IMR-90 (cell line): ENCODE measurements around the gene RAD51B. TPM values are rescaled to one million over a fixed set of nuclear protein-coding genes. Genes with fewer than 3 reads are reported as not detected.
A peak's percentile ranks its signal among the peaks of the same experiment; 100 is the strongest.

Experiments
- ATAC-seq: fragments of 200-7000 bp; cut with Tn5 transposase; 2 replicates; pipeline ENCODE4 v1.9.1; 2020; ENCODE audit warnings: low read depth, mild to moderate bottlenecking, moderate library complexity
- BruUV-seq: library from RNA; stranded (reverse); fragments of 400-500 nt; replicated peaks from 2 replicates; lab custom pipeline; 2021; lab: Mats Ljungman, UMichigan
- CTCF ChIA-PET: fragments of 300-600 bp; formaldehyde crosslinking; extraction: SDS; loops from one replicate; lab custom pipeline; 2021; ENCODE audit warnings: antibody characterized with exemption; lab: Yijun Ruan, JAX
- POLR2A ChIA-PET: fragments of 300-600 bp; sonication (Branson Sonifier 250); formaldehyde crosslinking; loops from one replicate; lab custom pipeline; 2022; ENCODE audit warnings: antibody characterized with exemption; ENCODE audit not compliant: unreplicated experiment; lab: Charles Lee
- DNase-seq: peaks from one replicate; pipeline ENCODE4 v3.0.0; 2013
- H2AFZ ChIP-seq: replicated peaks from 2 replicates; pipeline ENCODE3; 2013; ENCODE audit warnings: low read length, mild to moderate bottlenecking; ENCODE audit not compliant: poor library complexity
- H2AK5ac ChIP-seq: 2 replicates; pipeline ENCODE4 v1.6.1; 2013; ENCODE audit warnings: low read depth, low read length, inconsistent platforms
- H2AK9ac ChIP-seq: replicated peaks from 2 replicates; pipeline ENCODE3; 2013; ENCODE audit warnings: mild to moderate bottlenecking, low read depth, low read length, moderate library complexity; ENCODE audit not compliant: poor library complexity
- H2BK120ac ChIP-seq: 2 replicates; pipeline ENCODE4 v1.6.1; 2013; ENCODE audit warnings: low read depth, low read length, inconsistent platforms
- H2BK15ac ChIP-seq: 3 replicates; pipeline ENCODE4 v1.6.1; 2013; ENCODE audit warnings: low read depth, low read length, inconsistent platforms
- H2BK20ac ChIP-seq: 2 replicates; pipeline ENCODE4 v1.6.1; 2013; ENCODE audit warnings: low read depth, mild to moderate bottlenecking, inconsistent platforms, low read length, moderate library complexity
- H2BK5ac ChIP-seq: 2 replicates; pipeline ENCODE4 v1.6.1; 2013; ENCODE audit warnings: mild to moderate bottlenecking, low read depth, low read length, inconsistent platforms; ENCODE audit not compliant: poor library complexity, severe bottlenecking
- H3K14ac ChIP-seq: replicated peaks from 2 replicates; pipeline ENCODE4 v1.6.1; 2013; ENCODE audit warnings: low read depth, low read length, inconsistent platforms
- H3K18ac ChIP-seq: 2 replicates; pipeline ENCODE4 v1.6.1; 2013; ENCODE audit warnings: low read depth, low read length, control low read depth
- H3K23ac ChIP-seq: 2 replicates; pipeline ENCODE4 v1.6.1; 2013; ENCODE audit warnings: low read depth, low read length, inconsistent platforms
- H3K27ac ChIP-seq: 2 replicates; pipeline ENCODE4 v1.5.1; 2013; ENCODE audit warnings: mild to moderate bottlenecking, control low read depth, low read length; ENCODE audit not compliant: insufficient read depth
- H3K27me3 ChIP-seq: 2 replicates; pipeline ENCODE4 v1.6.1; 2013; ENCODE audit warnings: low read length; ENCODE audit not compliant: control insufficient read depth, insufficient read depth
- H3K36me3 ChIP-seq: 2 replicates; pipeline ENCODE4 v1.6.1; 2013; ENCODE audit warnings: low read length, mixed read lengths; ENCODE audit not compliant: control insufficient read depth, insufficient read depth
- H3K4ac ChIP-seq: 2 replicates; pipeline ENCODE4 v1.6.1; 2013; ENCODE audit warnings: low read depth, low read length, inconsistent platforms
- H3K4me1 ChIP-seq: 2 replicates; pipeline ENCODE4 v1.6.1; 2013; ENCODE audit warnings: low read length, mixed read lengths; ENCODE audit not compliant: control insufficient read depth, insufficient read depth
- H3K4me2 ChIP-seq: 2 replicates; pipeline ENCODE4 v1.6.1; 2013; ENCODE audit warnings: low read depth, mild to moderate bottlenecking, control low read depth, low read length, moderate library complexity
- H3K4me3 ChIP-seq: 2 replicates; pipeline ENCODE4 v1.5.1; 2013; ENCODE audit warnings: low read depth, mild to moderate bottlenecking, control low read depth, low read length, moderate library complexity; ENCODE audit not compliant: insufficient read depth
- H3K56ac ChIP-seq: 2 replicates; pipeline ENCODE4 v1.6.1; 2013; ENCODE audit warnings: low read length, inconsistent platforms; ENCODE audit not compliant: insufficient read depth; ENCODE audit errors: extremely low read depth
- H3K79me1 ChIP-seq, 2 experiments: 2 replicates each; pipeline ENCODE4 v1.6.1; 2013; ENCODE audit warnings: low read length in 2 of 2, inconsistent platforms in 1 of 2, low read depth in 1 of 2
- H3K9ac ChIP-seq: 2 replicates; pipeline ENCODE4 v1.6.1; 2013; ENCODE audit warnings: low read depth, low read length, control low read depth
- H3K9me1 ChIP-seq: 2 replicates; pipeline ENCODE4 v1.6.1; 2013; ENCODE audit warnings: low read length, inconsistent platforms; ENCODE audit not compliant: insufficient read depth
- H3K9me3 ChIP-seq: 2 replicates; pipeline ENCODE4 v1.6.1; 2013; ENCODE audit warnings: low read length; ENCODE audit not compliant: control insufficient read depth, insufficient read depth
- H4K20me1 ChIP-seq: 2 replicates; pipeline ENCODE4 v1.6.1; 2013; ENCODE audit warnings: low read length, inconsistent platforms; ENCODE audit not compliant: insufficient read depth
- H4K5ac ChIP-seq: 2 replicates; pipeline ENCODE4 v1.6.1; 2013; ENCODE audit warnings: mild to moderate bottlenecking, low read depth, low read length, control low read depth
- H4K8ac ChIP-seq, 2 experiments: 2 replicates each; pipeline ENCODE4 v1.6.1; 2013; ENCODE audit warnings: low read depth in 2 of 2, low read length in 2 of 2, control low read depth in 1 of 2, inconsistent platforms in 1 of 2
- H4K91ac ChIP-seq: 2 replicates; pipeline ENCODE4 v1.6.1; 2013; ENCODE audit warnings: low read depth, low read length, inconsistent platforms; ENCODE audit not compliant: insufficient read depth
- BHLHE40 ChIP-seq: fragments of 150-350 bp; IDR thresholded peaks from 2 replicates; pipeline ENCODE4 v1.6.1; 2016; ENCODE audit warnings: mild to moderate bottlenecking, low read depth, low read length
- CEBPB ChIP-seq: IDR thresholded peaks from 2 replicates; pipeline ENCODE4 v1.6.1; 2012; ENCODE audit warnings: low read depth, low read length, improper control_type of control experiment
- CHD1 ChIP-seq: IDR thresholded peaks from 2 replicates; pipeline ENCODE4 v1.6.1; 2012; ENCODE audit warnings: low read depth, low read length, improper control_type of control experiment
- FOS ChIP-seq: fragments of 150-350 bp; IDR thresholded peaks from 2 replicates; pipeline ENCODE4 v1.6.1; 2016; ENCODE audit warnings: low read depth, low read length
- RFX5 ChIP-seq: IDR thresholded peaks from 2 replicates; pipeline ENCODE4 v1.8.0; 2012; ENCODE audit warnings: low read depth, mild to moderate bottlenecking, low read length, moderate library complexity
- WGBS, 2 experiments: methylation state at CpG; one replicate each; pipeline versions ENCODE4 v1.1.5 to v1.1.7; 2013; ENCODE audit warnings: missing lambda C conversion rate in 2 of 2; ENCODE audit not compliant: insufficient read length in 1 of 2; ENCODE audit errors: extremely low coverage in 2 of 2; 5-methylcytosine and 5-hydroxymethylcytosine counted together
- dilution Hi-C: fragments of 300-500 bp; cut with HindIII; formaldehyde crosslinking; loops from one replicate; pipeline ENCODE4 v1.14.3; 2018; ENCODE audit warnings: low sequenced_read_pairs; ENCODE audit not compliant: unreplicated experiment
- in situ Hi-C: fragments of 300-500 bp; cut with MboI; formaldehyde crosslinking; loops from 3 replicates; pipeline ENCODE4 v1.14.3; 2019; ENCODE audit warnings: low sequenced_read_pairs, inconsistent platforms, mixed read lengths
- intact Hi-C: fragments of 100-400 bp; cut with micrococcal nuclease; formaldehyde crosslinking; loops from 2 replicates; pipeline ENCODE4 v1.10.0; 2022
- polyA plus RNA-seq, 3 experiments: library from polyadenylated mRNA; depleted of rRNA; stranded (reverse); fragments of >200 nt; gene quantifications; 2 replicates each; pipeline ENCODE4 v1.2.3, GENCODE V29; 2012; ENCODE audit warnings: low replicate concordance in 1 of 3
- total RNA-seq: library from RNA; depleted of rRNA; stranded (reverse); fragments of >200 nt; gene quantifications from 2 replicates; pipeline ENCODE4 v1.2.3, GENCODE V29; 2012

The RAD51B gene
- total and polyA plus RNA-seq, 2 of the 4 experiments (the other 2 are of a cell fraction) = 5.1 to 18.8 TPM

- Histone ChIP-seq H2BK120ac (peak overlapping the region; percentile 61; the same call in 1 of the 2 replicates), H4K20me1 (no peaks in the 10 kb centered on the region), H3K4me2 (no peak overlapping the region), H2AK9ac (no peak overlapping the region), H2BK20ac (peak overlapping the region; percentile 59; the same call in 1 of the 2 replicates), H3K18ac (no peak overlapping the region), H3K23ac (no peak overlapping the region), H2AK5ac (peak overlapping the region; percentile 79; the same call in 1 of the 2 replicates), H4K5ac (no peak overlapping the region), H4K8ac (no peak overlapping the region), H2BK5ac (no peak overlapping the region), H3K4me3 (no peak overlapping the region), H2BK15ac (peak overlapping the region; percentile 77; the same call in 1 of the 3 replicates), H3K14ac (peak overlapping the region; percentile 61), H3K27ac (no peak overlapping the region), H3K27me3 (no peaks in the 10 kb centered on the region), H3K9me3 (no peaks in the 10 kb centered on the region), H3K36me3 (no peaks in the 10 kb centered on the region), H4K91ac (no peak overlapping the region), H3K56ac (no peak overlapping the region), H3K4me1 (peaks cover 22% of the 10 kb centered on the region), H3K9me1 (peaks cover 19% of the 10 kb centered on the region), H2AFZ (no peak overlapping the region), H3K79me1 (no peaks in the 10 kb centered on the region), H3K9ac (no peak overlapping the region), H3K4ac (peak overlapping the region; percentile 27; the same call in 1 of the 2 replicates)
- DNase-seq (no peak), ATAC-seq (no peak)
- POLR2A ChIA-PET = no interaction called here
- in situ Hi-C loops = no loop called here
- TF ChIP-seq FOS = no peak
- TF ChIP-seq CHD1 = no peak
- TF ChIP-seq CEBPB = no peak
- TF ChIP-seq RFX5 = no peak
- no peak for TF ChIP-seq BHLHE40
- intact Hi-C loops = no loop called here
- dilution Hi-C loops = no loop called here
- CTCF ChIA-PET = no interaction called here
- no TSS peak for BruUV-seq
- WGBS, 2 experiments = 100% methylated on average over 1 of the region's 12 CpGs; no CpG with 5 or more reads in 1 of the 2 experiments
These were observed 694.4 kb downstream of the RAD51B start for GRCh38 chr14:68513838-68514607.
